ENCODE results near the gene TMEM17. TPM values are rescaled to one million over a fixed set of nuclear protein-coding genes. Genes with fewer than 3 reads are reported as not detected.

TMEM17 gene
- total RNA-seq, 2 donors from 2014 or later, result not detected

DNA sequence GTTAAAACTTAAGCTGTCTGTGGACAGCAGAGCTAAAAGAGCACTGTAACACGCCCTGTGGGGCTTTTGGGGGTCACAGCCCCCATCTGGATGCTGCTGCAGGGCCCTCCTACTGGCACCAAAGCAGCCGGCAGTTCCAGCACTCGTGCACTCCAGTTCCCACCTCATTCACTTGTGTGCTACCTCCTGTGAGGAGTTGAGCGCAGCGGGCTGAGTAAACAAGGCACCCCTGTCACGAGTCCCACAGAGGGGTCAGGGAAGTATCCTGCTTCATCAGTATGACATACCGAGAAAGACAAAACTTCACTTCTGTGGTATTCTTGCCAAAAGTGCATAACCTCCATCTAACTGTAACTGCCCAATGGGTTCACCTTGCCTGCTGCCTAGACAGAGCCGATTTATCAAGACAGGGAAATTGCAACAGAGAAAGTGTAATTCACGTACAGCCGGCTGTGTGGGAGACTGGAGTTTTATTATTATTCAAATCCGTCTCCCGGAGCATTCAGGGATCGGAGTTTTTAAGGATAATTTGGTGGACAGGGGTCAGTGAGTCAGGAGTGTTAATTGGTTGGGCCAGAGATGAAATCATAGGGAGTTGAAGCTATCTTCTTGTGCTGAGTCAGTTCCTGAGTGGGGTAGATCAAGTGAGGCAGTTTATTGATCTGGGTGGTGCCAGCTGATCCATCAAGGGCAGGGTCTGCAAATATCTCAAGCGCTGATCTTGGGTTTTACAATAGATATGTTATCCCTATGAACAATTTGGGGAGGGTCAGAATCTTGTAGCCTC lies 41.6 kb downstream of the TMEM17 start:
- H3K27me3 Mint-ChIP-seq, result peaks cover 16% of the 10 kb centered on the region
- H3K9me3 ChIP-seq (ENCODE audit: control insufficient read depth, low read length, poor library complexity, severe bottlenecking), result no peaks in the 10 kb centered on the region
- no peaks in the 10 kb centered on the region for H3K36me3 Mint-ChIP-seq (ENCODE audit: low read depth)
- no peaks in the 10 kb centered on the region for H3K4me1 Mint-ChIP-seq
- H3K27ac Mint-ChIP-seq, result peak overlapping the region; percentile 3
- H3K4me3 Mint-ChIP-seq, result no peak overlapping the region
- DNase-seq (no peak), ATAC-seq (no peak)

DNA sequence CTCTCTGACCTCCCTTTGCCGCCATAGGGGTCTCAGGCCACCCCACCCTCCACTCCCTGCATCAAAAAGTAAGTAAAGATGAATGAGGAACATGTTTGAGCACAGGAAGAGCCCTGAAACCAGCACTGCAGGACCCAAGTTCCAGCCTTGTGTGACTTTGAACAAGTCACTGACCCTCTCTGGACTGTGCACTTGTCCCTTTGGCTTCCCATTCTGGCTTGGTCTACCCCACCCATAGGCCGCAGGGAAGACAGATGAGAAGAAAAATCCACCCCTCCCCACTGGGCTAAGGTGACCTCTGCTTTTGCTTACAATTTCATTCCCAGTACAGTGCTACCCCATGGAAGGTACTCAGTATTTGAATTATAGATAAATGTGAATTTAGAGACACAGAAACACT lies 43.8 kb downstream of the TMEM17 start:
- DNase-seq (no peak), ATAC-seq (no peak)
- H3K27me3 Mint-ChIP-seq, result peaks cover 16% of the 10 kb centered on the region
- no peaks in the 10 kb centered on the region for H3K36me3 Mint-ChIP-seq (ENCODE audit: low read depth)
- no peaks in the 10 kb centered on the region for H3K9me3 ChIP-seq (ENCODE audit: control insufficient read depth, low read length, poor library complexity, severe bottlenecking)
- H3K4me1 Mint-ChIP-seq, result no peaks in the 10 kb centered on the region
- peak overlapping the region; percentile 45 for H3K27ac Mint-ChIP-seq
- no peak overlapping the region for H3K4me3 Mint-ChIP-seq

GRCh38 chr2:62461707-62462106 lies 44.3 kb downstream of the TMEM17 start:
- no peaks in the 10 kb centered on the region for H3K4me1 Mint-ChIP-seq
- ATAC-seq (no peak), DNase-seq (no peak)
- no peaks in the 10 kb centered on the region for H3K9me3 ChIP-seq (ENCODE audit: control insufficient read depth, low read length, poor library complexity, severe bottlenecking)
- H3K27me3 Mint-ChIP-seq, result peaks cover 16% of the 10 kb centered on the region
- no peak overlapping the region for H3K27ac Mint-ChIP-seq
- H3K4me3 Mint-ChIP-seq, result no peak overlapping the region
- H3K36me3 Mint-ChIP-seq (ENCODE audit: low read depth), result no peaks in the 10 kb centered on the region

GRCh38 chr2:62461017-62461553 lies 44.9 kb downstream of the TMEM17 start:
- Mint-ChIP-seq H3K4me1 (no peaks in the 10 kb centered on the region), H3K27ac (no peak overlapping the region), H3K27me3 (peaks cover 21% of the 10 kb centered on the region), H3K4me3 (no peak overlapping the region), H3K36me3 (ENCODE audit: low read depth) (no peaks in the 10 kb centered on the region)
- no peak for ATAC-seq
- H3K9me3 ChIP-seq (ENCODE audit: control insufficient read depth, low read length, poor library complexity, severe bottlenecking), result no peaks in the 10 kb centered on the region
- DNase-seq, result no peak

DNA sequence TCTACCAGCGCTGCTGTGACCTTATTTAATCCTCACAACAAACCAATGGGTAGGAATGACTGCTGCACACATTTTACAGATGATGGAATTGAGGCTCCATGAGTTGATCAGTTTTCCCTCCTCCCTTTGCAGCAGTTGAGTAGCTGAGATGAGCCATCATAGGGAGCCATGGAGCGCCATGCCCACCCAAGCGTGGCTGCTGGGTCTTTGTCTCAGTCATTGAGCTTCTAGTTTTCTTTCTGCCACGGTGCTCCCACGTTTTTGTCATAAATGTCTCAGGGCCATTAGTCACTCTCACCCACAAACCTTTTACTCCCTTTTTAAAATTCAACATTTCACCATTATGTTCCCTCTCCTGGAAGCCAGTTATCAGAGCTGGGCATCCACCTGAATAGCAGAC lies 45.8 kb downstream of the TMEM17 start:
- DNase-seq (no peak), ATAC-seq (no peak)
- Mint-ChIP-seq H3K27ac (no peak overlapping the region), H3K4me3 (no peak overlapping the region), H3K4me1 (no peaks in the 10 kb centered on the region), H3K36me3 (ENCODE audit: low read depth) (no peaks in the 10 kb centered on the region), H3K27me3 (peaks cover 26% of the 10 kb centered on the region)
- H3K9me3 ChIP-seq (ENCODE audit: control insufficient read depth, low read length, poor library complexity, severe bottlenecking), result no peaks in the 10 kb centered on the region

- Mint-ChIP-seq H3K27me3 (peaks cover 24% of the 10 kb centered on the region), H3K4me3 (no peak overlapping the region), H3K36me3 (ENCODE audit: low read depth) (no peaks in the 10 kb centered on the region), H3K4me1 (no peaks in the 10 kb centered on the region), H3K27ac (no peak overlapping the region)
- no peak for DNase-seq
- H3K9me3 ChIP-seq (ENCODE audit: control insufficient read depth, low read length, poor library complexity, severe bottlenecking), result no peaks in the 10 kb centered on the region
- ATAC-seq, result no peak
These were observed 46.3 kb downstream of the TMEM17 start for GRCh38 chr2:62459672-62460071.

DNA sequence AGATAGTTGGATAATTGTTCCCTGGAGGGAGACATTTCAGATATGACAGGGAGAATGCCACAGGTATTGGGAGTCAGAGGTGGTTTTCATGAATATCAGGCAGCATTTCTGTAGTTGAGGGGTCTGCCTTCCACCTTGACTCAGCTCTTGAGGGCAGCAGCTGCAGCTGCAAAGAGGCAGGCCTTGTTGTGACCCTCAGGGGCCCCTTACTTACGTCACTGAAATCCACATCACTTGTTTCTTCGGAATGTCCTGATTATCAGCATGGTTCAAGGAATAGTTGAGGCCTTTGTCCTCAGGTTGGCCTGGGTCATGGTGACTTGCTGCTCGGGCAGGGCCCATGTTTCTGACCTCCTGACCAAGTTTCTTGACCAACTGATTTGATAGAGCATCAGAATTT lies 46.9 kb downstream of the TMEM17 start:
- no peaks in the 10 kb centered on the region for H3K36me3 Mint-ChIP-seq (ENCODE audit: low read depth)
- H3K9me3 ChIP-seq (ENCODE audit: control insufficient read depth, low read length, poor library complexity, severe bottlenecking), result no peaks in the 10 kb centered on the region
- ATAC-seq (no peak), DNase-seq (no peak)
- peaks cover 20% of the 10 kb centered on the region for H3K27me3 Mint-ChIP-seq
- no peak overlapping the region for H3K4me3 Mint-ChIP-seq
- H3K4me1 Mint-ChIP-seq, result no peaks in the 10 kb centered on the region
- no peak overlapping the region for H3K27ac Mint-ChIP-seq

- no peak overlapping the region for H3K4me3 Mint-ChIP-seq
- H3K27ac Mint-ChIP-seq, result no peak overlapping the region
- no peaks in the 10 kb centered on the region for H3K36me3 Mint-ChIP-seq (ENCODE audit: low read depth)
- no peaks in the 10 kb centered on the region for H3K4me1 Mint-ChIP-seq
- H3K27me3 Mint-ChIP-seq, result peaks cover 20% of the 10 kb centered on the region
- H3K9me3 ChIP-seq (ENCODE audit: control insufficient read depth, low read length, poor library complexity, severe bottlenecking), result no peaks in the 10 kb centered on the region
- no peak for DNase-seq
- ATAC-seq, result no peak
These were observed 47.3 kb downstream of the TMEM17 start for GRCh38 chr2:62458671-62459081.

GRCh38 chr2:62458206-62458641 lies 47.8 kb downstream of the TMEM17 start:
- no peaks in the 10 kb centered on the region for H3K9me3 ChIP-seq (ENCODE audit: control insufficient read depth, low read length, poor library complexity, severe bottlenecking)
- DNase-seq (no peak), ATAC-seq (no peak)
- Mint-ChIP-seq H3K27ac (no peak overlapping the region), H3K27me3 (peaks cover 17% of the 10 kb centered on the region), H3K4me3 (peak overlapping the region; percentile 21), H3K36me3 (ENCODE audit: low read depth) (no peaks in the 10 kb centered on the region), H3K4me1 (no peaks in the 10 kb centered on the region)

DNA sequence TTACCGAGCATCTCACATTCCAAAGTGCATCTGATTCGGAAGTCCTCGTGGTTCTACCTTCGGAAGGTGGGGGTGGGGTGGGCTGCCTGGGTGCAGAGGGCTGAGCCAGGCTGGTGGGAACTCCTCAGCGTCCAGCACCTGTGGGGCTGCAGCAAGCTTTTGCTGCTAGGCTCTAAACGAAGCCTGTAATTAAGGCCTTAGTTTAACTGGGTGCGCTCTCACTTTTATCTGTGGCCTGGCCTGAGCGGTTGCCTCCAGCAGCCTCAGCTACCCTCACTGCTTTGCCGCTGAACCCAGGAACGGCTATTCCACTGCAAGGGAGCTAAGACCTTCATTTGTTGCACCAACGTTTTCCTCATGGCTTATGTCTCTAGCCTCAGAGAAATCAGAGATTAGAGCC lies 48.4 kb downstream of the TMEM17 start:
- Mint-ChIP-seq H3K27ac (no peak overlapping the region), H3K27me3 (peaks cover 11% of the 10 kb centered on the region), H3K4me3 (peak overlapping the region; percentile 58), H3K4me1 (no peaks in the 10 kb centered on the region), H3K36me3 (ENCODE audit: low read depth) (no peaks in the 10 kb centered on the region)
- ATAC-seq (no peak), DNase-seq (no peak)
- H3K9me3 ChIP-seq (ENCODE audit: control insufficient read depth, low read length, poor library complexity, severe bottlenecking), result no peaks in the 10 kb centered on the region

DNA sequence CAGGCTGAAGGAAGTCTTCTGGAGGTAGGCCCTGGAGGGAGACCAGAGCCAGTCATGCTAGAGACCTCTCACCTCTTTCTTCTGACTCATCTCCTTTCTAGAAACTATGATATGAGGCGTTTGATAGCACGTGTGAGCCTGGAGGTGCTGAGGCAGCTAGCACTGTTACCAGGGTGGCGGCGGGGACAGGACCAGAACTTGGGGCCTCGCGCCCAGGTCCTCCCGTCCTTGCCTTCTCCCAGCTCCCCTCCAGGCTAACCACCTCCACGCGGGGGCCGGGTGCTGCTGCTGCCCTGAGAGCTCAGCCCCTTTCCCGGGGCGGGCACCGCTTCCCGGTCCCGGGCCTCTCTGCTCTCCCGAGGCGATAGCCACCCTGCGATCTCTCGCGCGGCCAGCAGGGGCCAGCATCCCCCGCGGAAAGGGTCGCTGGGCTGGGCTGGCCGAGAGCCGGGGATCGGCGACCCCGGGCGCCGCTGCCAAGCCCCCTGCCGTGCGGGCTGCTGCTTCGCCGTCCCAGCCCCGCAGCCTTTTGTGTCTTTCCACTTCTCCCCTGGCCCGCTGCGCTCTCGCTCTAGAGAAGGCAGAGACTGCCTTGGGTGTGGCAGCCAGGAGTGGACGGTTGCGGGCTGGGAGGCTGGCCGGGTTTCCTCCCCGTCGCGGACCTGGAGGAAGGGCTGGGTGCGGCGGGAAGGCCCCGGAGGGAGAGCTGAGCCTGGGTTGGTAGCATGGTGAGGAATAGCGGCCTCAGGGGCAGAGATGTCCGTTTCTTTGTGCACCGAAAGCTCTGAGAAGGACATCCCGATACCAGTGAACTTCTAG lies 49.1 kb downstream of the TMEM17 start:
- Mint-ChIP-seq H3K4me3 (peak overlapping the region; percentile 58), H3K4me1 (no peaks in the 10 kb centered on the region), H3K27ac (no peak overlapping the region), H3K36me3 (ENCODE audit: low read depth) (no peaks in the 10 kb centered on the region), H3K27me3 (peaks cover 11% of the 10 kb centered on the region)
- H3K9me3 ChIP-seq (ENCODE audit: control insufficient read depth, low read length, poor library complexity, severe bottlenecking), result no peaks in the 10 kb centered on the region
- DNase-seq, result peak; percentile 46 to 65 (median 47)
- ATAC-seq, result peak; percentile 88

DNA sequence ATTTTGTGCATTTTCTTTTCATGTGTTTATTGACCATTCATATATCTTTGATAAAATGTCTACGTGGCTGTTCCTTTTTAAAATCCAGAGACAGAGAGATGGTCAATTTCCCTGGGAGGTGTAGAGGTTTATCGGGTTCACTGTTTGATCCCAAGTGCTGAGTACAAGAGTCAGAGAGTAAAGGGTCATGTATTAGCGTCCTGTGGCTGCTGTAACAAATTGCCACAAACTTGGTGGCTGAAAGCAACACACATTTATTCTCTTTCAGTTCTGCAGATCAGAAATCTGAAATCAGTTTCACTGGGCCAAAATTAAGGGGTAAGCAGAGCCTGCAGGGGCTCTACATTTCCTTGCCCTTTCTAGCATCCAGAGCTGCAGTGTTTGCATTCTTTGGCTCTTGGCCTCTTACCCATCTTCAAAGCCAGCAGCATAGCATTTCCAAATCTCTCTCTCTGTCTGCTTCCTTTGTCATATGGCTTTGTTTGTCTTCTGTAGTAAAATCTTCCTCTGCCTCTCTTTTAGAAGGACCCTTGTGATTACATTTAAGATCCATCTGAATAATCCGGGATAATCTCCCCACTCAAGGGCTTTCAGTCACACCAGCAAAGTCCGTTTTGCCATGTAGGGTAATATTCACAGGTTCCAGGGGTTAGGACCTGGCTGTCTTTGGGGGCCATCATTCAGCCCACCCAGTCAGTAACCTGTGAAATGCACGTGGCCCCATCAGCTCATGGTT lies 49.9 kb downstream of the TMEM17 start:
- H3K27ac Mint-ChIP-seq, result no peak overlapping the region
- peaks cover 11% of the 10 kb centered on the region for H3K27me3 Mint-ChIP-seq
- DNase-seq, result no peak
- peak overlapping the region; percentile 50 for H3K4me3 Mint-ChIP-seq
- ATAC-seq, result no peak
- no peaks in the 10 kb centered on the region for H3K36me3 Mint-ChIP-seq (ENCODE audit: low read depth)
- no peaks in the 10 kb centered on the region for H3K9me3 ChIP-seq (ENCODE audit: control insufficient read depth, low read length, poor library complexity, severe bottlenecking)
- H3K4me1 Mint-ChIP-seq, result no peaks in the 10 kb centered on the region

DNA sequence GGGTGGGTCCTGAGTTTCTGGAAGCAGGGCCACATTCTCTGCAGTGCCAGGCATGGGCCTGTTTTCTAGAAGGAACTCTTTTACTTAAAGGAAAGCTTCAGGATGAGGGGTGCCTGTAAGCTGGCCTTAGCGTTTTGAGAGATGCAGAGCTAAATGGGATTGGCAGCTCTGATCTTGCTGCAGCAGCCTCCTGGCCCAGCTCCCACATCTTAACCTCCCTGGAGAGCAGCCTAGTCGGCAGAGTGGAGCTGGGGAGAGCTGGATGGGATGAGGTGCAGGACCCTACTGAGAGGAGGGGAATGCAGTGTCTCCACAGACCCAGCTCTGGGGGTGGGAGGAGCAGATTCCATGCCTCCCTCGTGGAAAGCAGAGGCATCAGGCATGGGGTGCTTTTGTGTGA lies 52.0 kb downstream of the TMEM17 start:
- H3K36me3 Mint-ChIP-seq (ENCODE audit: low read depth), result no peaks in the 10 kb centered on the region
- H3K27ac Mint-ChIP-seq, result no peak overlapping the region
- no peak overlapping the region for H3K4me3 Mint-ChIP-seq
- no peak for DNase-seq
- peaks cover 15% of the 10 kb centered on the region for H3K27me3 Mint-ChIP-seq
- no peak for ATAC-seq
- no peaks in the 10 kb centered on the region for H3K4me1 Mint-ChIP-seq
- H3K9me3 ChIP-seq (ENCODE audit: control insufficient read depth, low read length, poor library complexity, severe bottlenecking), result no peaks in the 10 kb centered on the region
